Ascending aorta (tissue), 2 donors: Measurements from ENCODE around the gene DFFA. TPM values are rescaled to one million over a fixed set of nuclear protein-coding genes. Genes with fewer than 3 reads are reported as not detected.

ENCODE experiments used
- DNase-seq, 2 donors: peaks; one replicate each; pipeline ENCODE4 v3.0.0-alpha.2; 2019; ENCODE audit warnings: low spot score in 2 of 2
- H3K27ac ChIP-seq, 2 donors: fragments of 200-600 bp; sonication (generic); one replicate each; pipeline ENCODE4 v1.5.1; 2016 to 2017; ENCODE audit warnings: mild to moderate bottlenecking in 1 of 2
- H3K27me3 ChIP-seq: fragments of 200-600 bp; sonication (generic); one replicate; pipeline ENCODE4 v1.5.1; 2017
- H3K36me3 ChIP-seq, 2 donors: fragments of 200-600 bp; sonication (generic); one replicate each; pipeline ENCODE4 v1.5.1; 2016
- H3K4me1 ChIP-seq, 2 donors: fragments of 200-600 bp; sonication (generic); one replicate each; pipeline ENCODE4 v1.5.1; 2016 to 2017; ENCODE audit warnings: mild to moderate bottlenecking in 1 of 2
- H3K4me3 ChIP-seq, 2 donors: fragments of 200-600 bp; sonication (generic); one replicate each; pipeline ENCODE4 v1.5.1; 2016 to 2017; ENCODE audit warnings: mild to moderate bottlenecking in 1 of 2
- H3K9me3 ChIP-seq, 2 donors: fragments of 200-600 bp; sonication (generic); one replicate each; pipeline ENCODE4 v1.5.1; 2016
- CTCF ChIP-seq, 3 experiments: fragments of 200-600 bp in 2 of 3; fragments of 450-650 bp in 1 of 3; sonication (generic) in 2 of 3; IDR thresholded peaks; one replicate each; pipeline ENCODE4 v1.5.1; 2016 to 2019; ENCODE audit warnings: antibody characterized with exemption in 3 of 3, mild to moderate bottlenecking in 1 of 3, moderate library complexity in 1 of 3
- intact Hi-C: fragments of 100-400 bp; cut with DNase I; formaldehyde crosslinking; loops from one replicate; pipeline ENCODE4 v1.15.1; 2023
- total RNA-seq: library from RNA; depleted of rRNA; stranded (reverse); fragments of >200 nt; gene quantifications from one replicate; pipeline ENCODE4 v1.1.0, GENCODE V29; 2016

The DFFA gene
- 11.8 TPM for total RNA-seq

- no peak for TF ChIP-seq CTCF (IDR thresholded peaks at IDR 0.05)
- peaks cover 11 to 22% of the 10 kb centered on the region in 2 donors for H3K4me1 ChIP-seq
- intact Hi-C loops: loop anchor here (1.0 kb wide), 1 partner anchor 42 kb away; the partner anchor contains the start of gene CENPS
- peak; percentile 74 to 97 for DNase-seq
- H3K27ac ChIP-seq: peak within 1 kb of the TSS; percentile 33 to 62
- H3K36me3 ChIP-seq: peaks cover 6 to 16% of the 10 kb centered on the region in 2 donors
- H3K27me3 ChIP-seq: no peaks in the 10 kb centered on the region
- no peaks in the 10 kb centered on the region for H3K9me3 ChIP-seq
- peak within 1 kb of the TSS; percentile 69 to 76 for H3K4me3 ChIP-seq
Measured at GRCh38 chr1:10472220-10473144, at the start of gene DFFA. TSS of gene DFFA (minus strand) at chr1:10472529. CDS start at chr1:10472458, 71 bp downstream.

GRCh38 chr1:10521537-10522157 lies 49.3 kb upstream of the DFFA start:
- TF ChIP-seq CTCF (IDR thresholded peaks at IDR 0.05): no peak
- no peak overlapping the region for H3K27ac ChIP-seq

GRCh38 chr1:10520952-10521351 lies 48.6 kb upstream of the DFFA start:
- intact Hi-C loops: no loop called here

More at GRCh38 chr1:10521537-10522157, 49.3 kb upstream of the DFFA start:
- peak in 1 of 2 donors; percentile 48 for DNase-seq
- Histone ChIP-seq H3K9me3 (no peaks in the 10 kb centered on the region), H3K4me3 (no peak overlapping the region), H3K4me1 (no peaks in the 10 kb centered on the region), H3K36me3 (no peaks in the 10 kb centered on the region), H3K27me3 (no peaks in the 10 kb centered on the region)
- intact Hi-C loops: no loop called here

GRCh38 chr1:10520497-10520896 lies 48.2 kb upstream of the DFFA start:
- Histone ChIP-seq H3K27ac (no peak overlapping the region), H3K4me3 (no peak overlapping the region), H3K27me3 (no peaks in the 10 kb centered on the region), H3K4me1 (peaks cover 0 to 7% of the 10 kb centered on the region in 2 donors), H3K9me3 (no peaks in the 10 kb centered on the region), H3K36me3 (no peaks in the 10 kb centered on the region)
- no peak for TF ChIP-seq CTCF (IDR thresholded peaks at IDR 0.05)
- intact Hi-C loops: no loop called here
- DNase-seq: no peak

More at GRCh38 chr1:10520952-10521351, 48.6 kb upstream of the DFFA start:
- DNase-seq: no peak
- no peak for TF ChIP-seq CTCF (IDR thresholded peaks at IDR 0.05)
- no peak overlapping the region for H3K27ac ChIP-seq
- no peaks in the 10 kb centered on the region for H3K27me3 ChIP-seq
- H3K4me1 ChIP-seq: peaks cover 0 to 7% of the 10 kb centered on the region in 2 donors
- H3K9me3 ChIP-seq: no peaks in the 10 kb centered on the region
- H3K4me3 ChIP-seq: no peak overlapping the region
- no peaks in the 10 kb centered on the region for H3K36me3 ChIP-seq

GRCh38 chr1:10519016-10519417 lies 46.7 kb upstream of the DFFA start:
- Histone ChIP-seq H3K4me1 (peaks cover 0 to 7% of the 10 kb centered on the region in 2 donors), H3K27ac (no peak overlapping the region)

More at GRCh38 chr1:10519016-10519417, 46.7 kb upstream of the DFFA start:
- Histone ChIP-seq H3K4me3 (no peak overlapping the region), H3K27me3 (no peaks in the 10 kb centered on the region), H3K9me3 (no peaks in the 10 kb centered on the region), H3K36me3 (no peaks in the 10 kb centered on the region)
- TF ChIP-seq CTCF (IDR thresholded peaks at IDR 0.05): no peak
- intact Hi-C loops: no loop called here
- no peak for DNase-seq
